DND-41 (cell line): ENCODE data around the gene CFAP73.

Source experiments
- CTCF ChIP-seq: IDR thresholded peaks from 2 replicates; pipeline ENCODE4 v1.5.1; 2012; ENCODE audit warnings: borderline replicate concordance, low read length, moderate library complexity, mild to moderate bottlenecking; ENCODE audit not compliant: poor library complexity, severe bottlenecking; ENCODE audit errors: extremely low read depth
- EZH2 ChIP-seq: IDR thresholded peaks from 3 replicates; pipeline ENCODE4 v1.6.1; 2012; ENCODE audit warnings: borderline replicate concordance, low read depth, mild to moderate bottlenecking, moderate library complexity, low read length, inconsistent platforms; ENCODE audit not compliant: severe bottlenecking

- no peak for TF ChIP-seq CTCF
- no peak for TF ChIP-seq EZH2
Observed at GRCh38 chr12:113196582-113196981, 47.1 kb downstream of the CFAP73 start.
